ENCODE data around the gene MYT1.

The MYT1 gene

DNA sequence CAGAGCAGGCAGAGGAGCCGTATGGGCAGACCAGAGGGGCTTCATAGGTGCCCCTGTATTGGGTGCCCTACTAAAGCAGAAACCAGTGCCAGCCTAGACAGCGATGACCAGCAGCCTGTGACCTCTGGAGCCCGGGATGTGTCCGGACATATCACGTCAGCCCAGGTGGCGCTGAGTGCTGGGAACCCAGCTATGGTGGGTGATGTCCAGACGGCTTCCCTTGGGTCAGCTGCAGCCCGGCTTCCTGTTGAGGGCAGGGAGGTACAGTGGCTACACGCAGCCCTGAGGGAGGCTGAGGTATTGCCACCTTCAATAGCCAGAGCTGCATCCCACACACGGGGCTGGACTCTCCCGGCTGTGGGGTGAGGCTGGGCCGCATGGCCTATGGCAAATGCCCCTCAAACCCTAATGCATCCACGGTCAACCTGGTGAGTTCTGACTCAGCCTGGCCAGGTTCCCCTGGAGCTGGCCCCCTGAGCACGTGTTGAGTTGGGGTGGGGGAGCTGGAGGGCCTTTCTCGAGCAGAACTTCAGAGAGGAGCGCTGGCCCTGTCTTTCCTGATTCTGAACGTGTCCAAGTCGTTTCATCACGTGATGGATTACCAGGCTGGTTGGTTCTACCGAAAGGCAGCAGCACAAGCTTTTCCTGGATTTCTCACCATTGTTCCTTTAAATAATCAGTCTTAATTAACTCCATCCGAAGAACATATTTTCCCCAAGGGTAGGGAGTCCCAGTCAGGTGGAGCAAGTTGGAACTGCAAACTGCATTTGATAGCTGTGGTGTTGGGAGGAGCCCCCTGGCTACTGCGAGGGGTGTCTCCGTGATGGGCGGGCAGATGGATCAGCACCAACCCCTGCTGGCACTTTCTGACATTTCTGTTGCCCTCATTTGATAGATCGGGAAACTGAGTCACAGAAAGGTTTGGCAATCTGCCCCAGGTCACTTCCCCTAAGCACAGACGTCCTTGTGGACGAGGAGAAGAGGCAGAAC, 7.1 kb upstream of the MYT1 start:
- DNase-seq (ENCODE audit: low read depth): no peak
- TF ChIP-seq, protein P1, sequence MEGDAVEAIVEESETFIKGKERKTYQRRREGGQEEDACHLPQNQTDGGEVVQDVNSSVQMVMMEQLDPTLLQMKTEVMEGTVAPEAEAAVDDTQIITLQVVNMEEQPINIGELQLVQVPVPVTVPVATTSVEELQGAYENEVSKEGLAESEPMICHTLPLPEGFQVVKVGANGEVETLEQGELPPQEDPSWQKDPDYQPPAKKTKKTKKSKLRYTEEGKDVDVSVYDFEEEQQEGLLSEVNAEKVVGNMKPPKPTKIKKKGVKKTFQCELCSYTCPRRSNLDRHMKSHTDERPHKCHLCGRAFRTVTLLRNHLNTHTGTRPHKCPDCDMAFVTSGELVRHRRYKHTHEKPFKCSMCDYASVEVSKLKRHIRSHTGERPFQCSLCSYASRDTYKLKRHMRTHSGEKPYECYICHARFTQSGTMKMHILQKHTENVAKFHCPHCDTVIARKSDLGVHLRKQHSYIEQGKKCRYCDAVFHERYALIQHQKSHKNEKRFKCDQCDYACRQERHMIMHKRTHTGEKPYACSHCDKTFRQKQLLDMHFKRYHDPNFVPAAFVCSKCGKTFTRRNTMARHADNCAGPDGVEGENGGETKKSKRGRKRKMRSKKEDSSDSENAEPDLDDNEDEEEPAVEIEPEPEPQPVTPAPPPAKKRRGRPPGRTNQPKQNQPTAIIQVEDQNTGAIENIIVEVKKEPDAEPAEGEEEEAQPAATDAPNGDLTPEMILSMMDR (conservative IDR thresholded peaks at IDR 0.05; ENCODE audit: low read depth, low read length): no peak
- H3K4me3 ChIP-seq (ENCODE audit: low read length): no peak overlapping the region

DNA sequence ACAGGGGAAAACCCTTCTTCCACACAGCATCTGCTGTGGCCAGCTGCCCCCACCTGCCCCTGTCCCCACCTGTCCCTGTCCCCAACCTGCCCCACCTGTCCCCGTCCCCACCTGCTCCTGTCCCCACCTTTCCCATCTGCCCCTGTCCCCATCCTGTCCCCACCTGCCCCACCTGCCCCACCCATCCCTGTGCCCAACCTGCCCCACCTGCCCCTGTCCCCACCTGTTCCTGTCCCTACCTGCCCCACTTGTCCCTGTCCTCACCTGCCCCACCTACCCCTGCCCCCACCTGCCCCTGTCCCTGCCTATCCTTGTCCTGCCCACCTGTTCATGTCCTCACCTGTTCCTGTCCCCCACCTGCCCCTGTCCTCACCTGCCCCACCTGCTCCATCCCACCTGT, 6.4 kb upstream of the MYT1 start:
- TF ChIP-seq, protein P1 (conservative IDR thresholded peaks at IDR 0.05; ENCODE audit: low read depth, low read length): no peak
- no peak overlapping the region for H3K4me3 ChIP-seq (ENCODE audit: low read length)
- DNase-seq (ENCODE audit: low read depth): no peak

DNA sequence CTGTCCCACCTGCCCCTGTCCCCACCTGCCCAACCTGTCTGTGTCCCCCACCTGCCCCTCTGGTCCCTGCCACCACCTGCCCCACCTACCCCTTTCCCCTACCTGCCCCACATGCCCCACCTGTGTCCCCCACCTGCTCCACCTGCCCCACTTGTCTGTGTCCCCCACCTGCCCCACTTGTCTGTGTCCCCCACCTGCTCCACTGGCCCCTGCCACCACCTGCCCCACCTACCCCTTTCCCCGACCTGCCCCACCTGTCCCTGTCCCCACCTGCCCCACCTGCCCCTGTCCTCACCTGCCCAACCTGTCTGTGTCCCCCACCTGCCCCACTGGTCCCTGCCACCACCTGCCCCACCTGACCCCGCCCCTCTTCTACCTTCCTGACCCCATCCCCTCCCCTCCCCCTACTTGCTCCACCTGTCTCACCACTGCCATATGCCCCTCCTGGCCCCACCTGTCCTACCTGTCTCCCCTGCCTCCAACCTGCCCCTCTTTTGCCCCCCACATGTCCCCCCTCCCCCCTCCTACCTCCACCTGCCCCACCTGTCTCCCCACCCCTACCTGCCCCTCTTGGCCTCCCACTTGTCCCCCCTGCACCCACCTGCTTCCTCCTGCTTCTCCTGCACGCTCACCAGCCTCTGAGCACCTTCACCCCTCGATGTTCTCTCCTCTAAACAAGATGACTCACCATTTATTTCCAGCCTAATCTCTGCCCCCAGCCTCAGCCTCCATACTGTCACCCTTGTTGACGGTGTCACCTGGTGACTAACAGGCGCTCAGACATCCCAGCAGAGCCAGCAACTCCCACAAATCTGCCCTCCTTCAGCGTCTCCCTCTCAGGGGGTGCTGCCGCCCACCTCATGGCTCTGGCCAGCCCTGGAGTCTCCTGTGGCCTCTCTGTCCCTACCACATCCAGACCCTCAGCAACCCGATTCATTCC, 5.6 kb upstream of the MYT1 start:
- DNase-seq (ENCODE audit: low read depth): no peak
- TF ChIP-seq, protein P1 (conservative IDR thresholded peaks at IDR 0.05; ENCODE audit: low read depth, low read length): no peak
- no peak overlapping the region for H3K4me3 ChIP-seq (ENCODE audit: low read length)

DNA sequence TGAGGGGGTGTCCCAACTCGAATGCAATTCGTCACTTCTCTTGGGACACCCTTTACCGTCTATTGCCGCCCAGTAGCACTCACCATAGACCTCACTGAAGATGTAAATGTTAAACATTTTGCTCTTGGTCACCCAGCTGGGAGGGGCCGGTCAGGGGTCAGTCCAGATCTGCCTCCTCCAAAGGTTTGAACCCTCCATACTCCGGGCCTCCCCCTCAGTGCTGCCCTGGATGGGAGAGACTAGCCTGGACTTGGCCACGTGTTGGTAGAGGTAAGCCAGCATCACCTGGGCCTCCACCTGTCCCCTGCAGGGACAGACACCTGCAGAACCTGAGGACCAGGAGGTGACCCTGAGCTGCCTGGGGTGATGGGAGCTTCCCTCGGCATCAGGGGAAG, 5.0 kb upstream of the MYT1 start:
- no peak overlapping the region for H3K4me3 ChIP-seq (ENCODE audit: low read length)
- no peak for DNase-seq (ENCODE audit: low read depth)
- TF ChIP-seq, protein P1 (conservative IDR thresholded peaks at IDR 0.05; ENCODE audit: low read depth, low read length): no peak

DNA sequence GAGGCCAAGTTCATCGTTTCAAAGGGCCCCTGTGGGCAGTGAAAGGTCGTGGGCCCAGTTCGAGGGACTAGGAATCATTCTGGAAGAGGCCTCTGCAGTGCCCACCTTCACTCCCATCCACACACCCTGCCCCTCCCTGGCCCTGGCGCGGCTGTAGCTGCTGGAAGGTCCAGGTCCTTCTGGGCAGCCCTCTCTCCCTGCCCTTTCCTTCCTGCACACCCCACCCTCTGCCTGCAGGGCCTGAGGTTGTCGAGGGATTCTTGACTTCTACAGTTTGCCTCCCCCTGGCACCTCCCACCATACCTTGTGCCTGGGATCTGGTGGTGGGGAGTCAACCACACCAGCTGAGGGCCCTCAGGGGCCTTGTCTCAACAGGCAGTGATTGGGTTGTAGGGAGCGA, 4.5 kb upstream of the MYT1 start:
- DNase-seq (ENCODE audit: low read depth): no peak
- H3K4me3 ChIP-seq (ENCODE audit: low read length): no peak overlapping the region
- TF ChIP-seq, protein P1 (conservative IDR thresholded peaks at IDR 0.05; ENCODE audit: low read depth, low read length): no peak

DNA sequence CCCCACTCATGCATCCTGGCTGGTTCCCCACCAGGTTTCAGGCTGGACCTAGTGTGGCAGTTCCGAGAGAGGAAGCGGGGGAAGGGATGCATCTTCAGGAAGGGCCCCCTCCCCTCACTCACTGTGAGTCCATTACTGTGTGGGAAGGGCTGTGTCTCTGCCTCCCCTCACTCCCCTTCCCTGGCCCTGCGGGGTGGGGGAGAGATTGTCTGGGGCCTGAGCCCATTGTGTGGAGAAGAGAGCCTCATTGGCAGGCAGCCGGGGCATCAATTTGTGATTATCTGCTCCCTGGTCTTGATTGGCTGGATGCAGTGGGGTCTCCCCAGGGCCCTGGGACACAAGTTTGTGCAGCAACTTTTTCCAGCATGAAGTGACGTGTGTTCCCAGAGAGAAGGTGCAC, 4.1 kb upstream of the MYT1 start:
- TF ChIP-seq, protein P1 (conservative IDR thresholded peaks at IDR 0.05; ENCODE audit: low read depth, low read length): no peak
- H3K4me3 ChIP-seq (ENCODE audit: low read length): no peak overlapping the region
- no peak for DNase-seq (ENCODE audit: low read depth)

All from retinal pigment epithelial cell (primary cell).